ENCODE results near the gene MCM3AP.

Gene MCM3AP

GRCh38 chr21:46195595-46196195, 89.7 kb downstream of the MCM3AP start:
- Mint-ChIP-seq H3K4me3 (no peak overlapping the region), H3K4me1 (ENCODE audit: low read depth) (no peaks in the 10 kb centered on the region), H3K36me3 (ENCODE audit: low read depth) (peaks cover 92% of the 10 kb centered on the region), H3K27me3 (no peaks in the 10 kb centered on the region), H3K27ac (no peak overlapping the region), H3K9me3 (no peaks in the 10 kb centered on the region)
- intact Hi-C loops (cut with micrococcal nuclease) = no loop called here

- Mint-ChIP-seq H3K36me3 (ENCODE audit: low read depth) (peaks cover 90% of the 10 kb centered on the region), H3K4me1 (ENCODE audit: low read depth) (no peaks in the 10 kb centered on the region), H3K27ac (no peak overlapping the region), H3K27me3 (no peaks in the 10 kb centered on the region), H3K9me3 (no peaks in the 10 kb centered on the region), H3K4me3 (no peak overlapping the region)
- intact Hi-C loops (cut with micrococcal nuclease) = no loop called here
Measured at GRCh38 chr21:46194374-46195334, 90.8 kb downstream of the MCM3AP start.

- Mint-ChIP-seq H3K27me3 (no peaks in the 10 kb centered on the region), H3K4me1 (ENCODE audit: low read depth) (peaks cover 2% of the 10 kb centered on the region), H3K36me3 (ENCODE audit: low read depth) (peaks cover 90% of the 10 kb centered on the region), H3K27ac (no peak overlapping the region), H3K4me3 (no peak overlapping the region), H3K9me3 (no peaks in the 10 kb centered on the region)
- intact Hi-C loops (cut with micrococcal nuclease) = no loop called here
Measured at GRCh38 chr21:46193829-46194373, 91.5 kb downstream of the MCM3AP start.

GRCh38 chr21:46191686-46192575, 93.5 kb downstream of the MCM3AP start:
- intact Hi-C loops (cut with micrococcal nuclease) = no loop called here
- Mint-ChIP-seq H3K27ac (no peak overlapping the region), H3K9me3 (no peaks in the 10 kb centered on the region), H3K36me3 (ENCODE audit: low read depth) (peaks cover 71% of the 10 kb centered on the region), H3K4me3 (no peak overlapping the region), H3K27me3 (no peaks in the 10 kb centered on the region), H3K4me1 (ENCODE audit: low read depth) (peaks cover 9% of the 10 kb centered on the region)

GRCh38 chr21:46191257-46191685, 94.1 kb downstream of the MCM3AP start:
- Mint-ChIP-seq H3K27me3 (no peaks in the 10 kb centered on the region), H3K4me1 (ENCODE audit: low read depth) (peaks cover 9% of the 10 kb centered on the region), H3K4me3 (no peak overlapping the region), H3K9me3 (no peaks in the 10 kb centered on the region), H3K36me3 (ENCODE audit: low read depth) (peaks cover 64% of the 10 kb centered on the region), H3K27ac (no peak overlapping the region)
- intact Hi-C loops (cut with micrococcal nuclease) = no loop called here

GRCh38 chr21:46190491-46191131, 94.8 kb downstream of the MCM3AP start:
- Mint-ChIP-seq H3K36me3 (ENCODE audit: low read depth) (peaks cover 57% of the 10 kb centered on the region), H3K4me1 (ENCODE audit: low read depth) (peaks cover 9% of the 10 kb centered on the region), H3K27ac (no peak overlapping the region), H3K27me3 (no peaks in the 10 kb centered on the region), H3K4me3 (no peak overlapping the region), H3K9me3 (no peaks in the 10 kb centered on the region)
- intact Hi-C loops (cut with micrococcal nuclease) = no loop called here

- intact Hi-C loops (cut with micrococcal nuclease) = no loop called here
- Mint-ChIP-seq H3K36me3 (ENCODE audit: low read depth) (peaks cover 52% of the 10 kb centered on the region), H3K4me3 (no peak overlapping the region), H3K4me1 (ENCODE audit: low read depth) (peaks cover 9% of the 10 kb centered on the region), H3K9me3 (no peaks in the 10 kb centered on the region), H3K27me3 (no peaks in the 10 kb centered on the region), H3K27ac (no peak overlapping the region)
Measured at GRCh38 chr21:46189959-46190490, 95.4 kb downstream of the MCM3AP start.

- Mint-ChIP-seq H3K9me3 (no peaks in the 10 kb centered on the region), H3K4me3 (no peak overlapping the region), H3K27me3 (no peaks in the 10 kb centered on the region), H3K4me1 (ENCODE audit: low read depth) (peaks cover 9% of the 10 kb centered on the region), H3K27ac (no peak overlapping the region), H3K36me3 (ENCODE audit: low read depth) (peaks cover 45% of the 10 kb centered on the region)
- intact Hi-C loops (cut with micrococcal nuclease) = no loop called here
Measured at GRCh38 chr21:46189213-46189958, 96.0 kb downstream of the MCM3AP start.

- peaks cover 37% of the 10 kb centered on the region for H3K36me3 Mint-ChIP-seq (ENCODE audit: low read depth)
- no peaks in the 10 kb centered on the region for H3K9me3 Mint-ChIP-seq
- H3K4me1 Mint-ChIP-seq (ENCODE audit: low read depth) = peaks cover 14% of the 10 kb centered on the region
- no peak overlapping the region for H3K27ac Mint-ChIP-seq
- intact Hi-C loops (cut with micrococcal nuclease) = no loop called here
- no peak overlapping the region for H3K4me3 Mint-ChIP-seq
- no peaks in the 10 kb centered on the region for H3K27me3 Mint-ChIP-seq
Measured at GRCh38 chr21:46188226-46189212, 96.9 kb downstream of the MCM3AP start.

GRCh38 chr21:46187814-46188213, 97.6 kb downstream of the MCM3AP start:
- intact Hi-C loops (cut with micrococcal nuclease) = no loop called here
- H3K4me3 Mint-ChIP-seq = no peak overlapping the region
- no peaks in the 10 kb centered on the region for H3K9me3 Mint-ChIP-seq
- peaks cover 19% of the 10 kb centered on the region for H3K4me1 Mint-ChIP-seq (ENCODE audit: low read depth)
- H3K27me3 Mint-ChIP-seq = no peaks in the 10 kb centered on the region
- H3K27ac Mint-ChIP-seq = no peak overlapping the region
- H3K36me3 Mint-ChIP-seq (ENCODE audit: low read depth) = peaks cover 32% of the 10 kb centered on the region

- no peaks in the 10 kb centered on the region for H3K27me3 Mint-ChIP-seq
- H3K4me3 Mint-ChIP-seq = no peak overlapping the region
- no peaks in the 10 kb centered on the region for H3K9me3 Mint-ChIP-seq
- H3K4me1 Mint-ChIP-seq (ENCODE audit: low read depth) = peaks cover 20% of the 10 kb centered on the region
- intact Hi-C loops (cut with micrococcal nuclease) = no loop called here
- H3K36me3 Mint-ChIP-seq (ENCODE audit: low read depth) = peaks cover 30% of the 10 kb centered on the region
- no peak overlapping the region for H3K27ac Mint-ChIP-seq
Measured at GRCh38 chr21:46187261-46187660, 98.2 kb downstream of the MCM3AP start.

GRCh38 chr21:46185716-46186115, 99.7 kb downstream of the MCM3AP start:
- H3K27me3 Mint-ChIP-seq = no peaks in the 10 kb centered on the region
- H3K36me3 Mint-ChIP-seq (ENCODE audit: low read depth) = peaks cover 15% of the 10 kb centered on the region
- no peak overlapping the region for H3K4me3 Mint-ChIP-seq
- H3K4me1 Mint-ChIP-seq (ENCODE audit: low read depth) = peaks cover 20% of the 10 kb centered on the region
- H3K27ac Mint-ChIP-seq = no peak overlapping the region
- no peaks in the 10 kb centered on the region for H3K9me3 Mint-ChIP-seq
- intact Hi-C loops (cut with micrococcal nuclease) = loop anchor here (2.0 kb wide), 1 partner anchor 43 kb away; the partner anchor contains the start of gene LSS

All from dendritic cell treated with granulocyte-macrophage colony-stimulating factor and Interleukin-4, amounts not matched to agents 40 ng/mL and 50 ng/mL, for 4 days (primary cell).